ENCODE data around the gene CHRNB2.

DNA sequence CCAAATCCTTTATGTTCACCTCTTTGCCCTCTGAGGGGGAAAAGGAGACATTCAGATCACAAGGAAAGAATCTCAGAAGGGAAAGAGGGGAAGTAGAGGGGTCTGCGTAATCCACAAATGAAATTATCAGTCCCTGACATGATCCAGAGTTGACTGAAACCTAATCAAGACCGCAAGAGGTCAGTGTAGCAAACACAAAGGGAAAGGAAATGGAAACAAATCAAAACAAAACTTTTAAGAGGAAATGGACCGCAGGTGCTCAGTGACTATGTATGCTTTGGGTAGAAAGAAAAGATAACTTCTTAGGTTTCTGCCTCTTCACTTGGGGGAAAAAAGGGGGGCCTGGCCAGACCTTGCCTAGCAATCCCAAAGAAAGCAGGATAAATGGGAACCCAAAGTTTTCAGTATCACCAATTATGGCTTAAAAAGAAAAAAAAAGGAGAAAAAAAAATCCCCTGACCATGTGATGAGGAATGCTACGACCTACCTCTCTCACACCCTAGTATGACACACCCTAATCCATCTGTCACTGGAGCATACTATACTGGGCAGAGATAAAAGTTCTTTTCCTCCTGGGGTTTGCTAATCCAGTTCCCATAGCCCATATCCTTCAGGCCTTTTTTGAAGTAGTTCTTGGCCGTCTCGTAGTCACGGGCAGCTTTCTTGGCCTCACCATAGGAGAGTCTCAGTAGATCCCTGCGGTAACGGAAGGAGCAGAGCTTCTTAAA lies 16.9 kb downstream of the CHRNB2 start:
- TF ChIP-seq, protein P1, sequence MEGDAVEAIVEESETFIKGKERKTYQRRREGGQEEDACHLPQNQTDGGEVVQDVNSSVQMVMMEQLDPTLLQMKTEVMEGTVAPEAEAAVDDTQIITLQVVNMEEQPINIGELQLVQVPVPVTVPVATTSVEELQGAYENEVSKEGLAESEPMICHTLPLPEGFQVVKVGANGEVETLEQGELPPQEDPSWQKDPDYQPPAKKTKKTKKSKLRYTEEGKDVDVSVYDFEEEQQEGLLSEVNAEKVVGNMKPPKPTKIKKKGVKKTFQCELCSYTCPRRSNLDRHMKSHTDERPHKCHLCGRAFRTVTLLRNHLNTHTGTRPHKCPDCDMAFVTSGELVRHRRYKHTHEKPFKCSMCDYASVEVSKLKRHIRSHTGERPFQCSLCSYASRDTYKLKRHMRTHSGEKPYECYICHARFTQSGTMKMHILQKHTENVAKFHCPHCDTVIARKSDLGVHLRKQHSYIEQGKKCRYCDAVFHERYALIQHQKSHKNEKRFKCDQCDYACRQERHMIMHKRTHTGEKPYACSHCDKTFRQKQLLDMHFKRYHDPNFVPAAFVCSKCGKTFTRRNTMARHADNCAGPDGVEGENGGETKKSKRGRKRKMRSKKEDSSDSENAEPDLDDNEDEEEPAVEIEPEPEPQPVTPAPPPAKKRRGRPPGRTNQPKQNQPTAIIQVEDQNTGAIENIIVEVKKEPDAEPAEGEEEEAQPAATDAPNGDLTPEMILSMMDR (conservative IDR thresholded peaks at IDR 0.05; ENCODE audit: low read depth, low read length) = no peak
- TF ChIP-seq RCOR1 (IDR thresholded peaks at IDR 0.05; ENCODE audit: insufficient replicate concordance, low read length) = no peak
- no peak for TF ChIP-seq RFX5 (IDR thresholded peaks at IDR 0.05; ENCODE audit: low read depth, low read length)
